ENCODE data around the gene DDB1.

DDB1 gene

GRCh38 chr11:61354208-61354607 is 21.3 kb upstream of the DDB1 start:
- DNase-seq: no peak

GRCh38 chr11:61353131-61354067 is 20.5 kb upstream of the DDB1 start:
- DNase-seq: no peak

GRCh38 chr11:61352038-61352437 is 19.1 kb upstream of the DDB1 start:
- DNase-seq: no peak

GRCh38 chr11:61350803-61351202 is 17.9 kb upstream of the DDB1 start:
- DNase-seq: no peak

- DNase-seq: no peak
Observed at GRCh38 chr11:61350336-61350735, 17.4 kb upstream of the DDB1 start.

GRCh38 chr11:61349916-61350315 is 17.0 kb upstream of the DDB1 start:
- DNase-seq: no peak

- DNase-seq: no peak
Observed at GRCh38 chr11:61349189-61349751, 16.4 kb upstream of the DDB1 start.

GRCh38 chr11:61347916-61348461 is 15.1 kb upstream of the DDB1 start:
- no peak for DNase-seq

GRCh38 chr11:61345954-61346843 is 13.3 kb upstream of the DDB1 start:
- DNase-seq: no peak

GRCh38 chr11:61345170-61345610 is 12.3 kb upstream of the DDB1 start:
- DNase-seq: no peak

- DNase-seq: no peak
Observed at GRCh38 chr11:61343792-61344745, 11.2 kb upstream of the DDB1 start.

GRCh38 chr11:61342207-61342803 is 9.4 kb upstream of the DDB1 start:
- no peak for DNase-seq

- no peak for DNase-seq
Observed at GRCh38 chr11:61341706-61342105, 8.8 kb upstream of the DDB1 start.

- DNase-seq: no peak
Observed at GRCh38 chr11:61340979-61341378, 8.1 kb upstream of the DDB1 start.

GRCh38 chr11:61339490-61339878 is 6.6 kb upstream of the DDB1 start:
- DNase-seq: no peak

GRCh38 chr11:61338783-61339489 is 6.0 kb upstream of the DDB1 start:
- no peak for DNase-seq

GRCh38 chr11:61337706-61338470 is 5.0 kb upstream of the DDB1 start:
- no peak for DNase-seq

- DNase-seq: peak; percentile 50
Observed at GRCh38 chr11:61336171-61336935, 3.4 kb upstream of the DDB1 start.

GRCh38 chr11:61335355-61335710 is 2.4 kb upstream of the DDB1 start:
- DNase-seq: no peak
